Measurements from ENCODE around the gene CIAO2B.

DNA sequence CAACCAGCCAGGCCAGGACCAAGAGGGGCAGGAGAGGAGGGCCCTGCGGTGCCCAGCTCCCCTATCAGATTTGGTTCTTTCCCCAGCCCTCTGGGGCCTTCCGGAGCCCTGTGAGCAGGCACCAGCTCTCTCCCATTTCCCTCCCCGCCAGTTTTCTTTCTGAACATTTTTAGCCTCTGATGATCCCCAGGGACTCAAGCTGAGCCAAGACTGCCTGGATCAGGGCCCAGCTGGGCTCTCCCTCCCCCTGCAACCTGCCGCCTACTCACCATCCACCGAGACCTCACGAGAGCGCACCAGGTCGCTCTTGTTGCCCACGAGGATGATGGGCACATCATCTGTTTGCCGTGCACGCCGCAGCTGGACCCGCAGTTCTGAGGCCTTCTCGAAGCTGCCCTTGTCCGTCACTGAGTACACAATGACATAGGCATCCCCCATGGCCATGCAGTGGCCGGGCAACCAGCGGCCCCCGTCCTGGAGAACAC, 10.9 kb downstream of the CIAO2B start:
- no peak for TF ChIP-seq POLR2A (IDR thresholded peaks at IDR 0.05; ENCODE audit: low read depth)
- no peak for TF ChIP-seq CTCF (IDR thresholded peaks at IDR 0.05)
- no peak for TF ChIP-seq EP300 (IDR thresholded peaks at IDR 0.05)
- TF ChIP-seq POLR2AphosphoS5 (IDR thresholded peaks at IDR 0.05) = peak; percentile 69 to 75

All from esophagus muscularis mucosa (tissue), 4 donors.